ENCODE measurements around the gene RNF186.

DNA sequence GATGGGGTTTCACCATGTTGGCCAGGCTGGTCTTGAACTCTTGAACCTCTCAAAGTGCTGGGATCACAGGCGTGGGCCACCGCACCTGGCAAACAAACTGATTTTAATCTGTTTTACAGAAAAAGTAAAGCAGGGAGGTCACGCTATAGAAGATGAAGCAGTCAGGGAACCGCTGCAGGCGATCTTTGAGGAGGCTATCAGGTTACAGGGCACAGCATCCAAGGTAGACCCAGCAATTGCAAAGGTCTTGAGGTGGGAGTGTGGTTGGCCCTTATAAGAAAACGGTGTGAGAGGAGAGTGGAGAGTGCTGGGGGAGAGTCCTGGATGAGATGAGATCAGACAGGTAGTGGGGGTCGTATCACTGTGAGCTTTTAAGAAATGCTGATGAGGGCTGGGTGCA lies 12.8 kb downstream of the RNF186 start:
- TF ChIP-seq, protein P1, sequence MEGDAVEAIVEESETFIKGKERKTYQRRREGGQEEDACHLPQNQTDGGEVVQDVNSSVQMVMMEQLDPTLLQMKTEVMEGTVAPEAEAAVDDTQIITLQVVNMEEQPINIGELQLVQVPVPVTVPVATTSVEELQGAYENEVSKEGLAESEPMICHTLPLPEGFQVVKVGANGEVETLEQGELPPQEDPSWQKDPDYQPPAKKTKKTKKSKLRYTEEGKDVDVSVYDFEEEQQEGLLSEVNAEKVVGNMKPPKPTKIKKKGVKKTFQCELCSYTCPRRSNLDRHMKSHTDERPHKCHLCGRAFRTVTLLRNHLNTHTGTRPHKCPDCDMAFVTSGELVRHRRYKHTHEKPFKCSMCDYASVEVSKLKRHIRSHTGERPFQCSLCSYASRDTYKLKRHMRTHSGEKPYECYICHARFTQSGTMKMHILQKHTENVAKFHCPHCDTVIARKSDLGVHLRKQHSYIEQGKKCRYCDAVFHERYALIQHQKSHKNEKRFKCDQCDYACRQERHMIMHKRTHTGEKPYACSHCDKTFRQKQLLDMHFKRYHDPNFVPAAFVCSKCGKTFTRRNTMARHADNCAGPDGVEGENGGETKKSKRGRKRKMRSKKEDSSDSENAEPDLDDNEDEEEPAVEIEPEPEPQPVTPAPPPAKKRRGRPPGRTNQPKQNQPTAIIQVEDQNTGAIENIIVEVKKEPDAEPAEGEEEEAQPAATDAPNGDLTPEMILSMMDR (IDR thresholded peaks at IDR 0.05): no peak
- TF ChIP-seq EP300 (IDR thresholded peaks at IDR 0.05; ENCODE audit: low read depth): no peak

All from transverse colon (tissue), 3 donors.